Smooth muscle cell of the brain vasculature (primary cell): ENCODE results near the gene ETV4.

ENCODE experiments used
- DNase-seq: peaks from one replicate; pipeline ENCODE4 v3.0.0-alpha.2; 2012; ENCODE audit warnings: low read depth, low spot score

Gene ETV4

GRCh38 chr17:43545383-43545632 lies 832 bp downstream of the ETV4 start:
- no peak for DNase-seq

DNA sequence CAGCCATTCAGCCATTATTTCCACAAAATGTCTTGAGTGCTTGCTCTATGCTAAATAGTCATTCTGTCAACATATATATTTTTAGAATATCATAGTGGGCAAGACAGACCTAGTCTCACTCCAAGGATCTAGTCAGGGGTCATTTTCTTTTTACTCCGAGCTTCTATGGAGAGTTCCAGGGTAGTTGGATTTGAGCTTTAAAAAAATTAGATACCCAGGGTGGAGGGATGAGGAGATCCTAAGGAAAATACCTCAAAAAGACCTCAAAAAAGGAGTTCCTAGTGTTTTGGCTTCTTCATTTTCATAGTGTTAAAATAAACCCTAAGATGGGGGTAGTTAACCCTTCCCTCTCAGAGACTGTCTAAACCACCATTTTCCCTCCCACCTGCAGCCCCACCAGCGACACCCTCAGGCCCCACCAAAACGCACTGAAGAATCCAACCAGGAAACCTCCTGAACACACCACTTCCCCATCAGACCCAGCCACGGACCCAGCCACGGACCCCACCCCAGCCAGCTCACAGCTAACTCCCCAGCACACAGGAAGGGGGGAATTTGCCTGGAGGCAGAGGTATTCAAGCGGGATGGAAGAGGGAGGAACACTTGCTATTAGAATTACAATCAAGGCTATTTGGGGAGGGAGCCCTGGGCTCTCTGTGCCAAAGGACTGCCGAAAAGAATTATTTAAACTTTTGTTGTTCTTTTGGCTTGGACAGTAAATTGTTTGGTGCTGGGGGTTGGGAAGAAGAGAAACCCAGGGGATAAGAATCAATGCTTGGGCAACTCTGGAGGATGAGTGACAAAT lies 2.2 kb downstream of the ETV4 start:
- DNase-seq, result no peak

- no peak for DNase-seq
Measured at GRCh38 chr17:43543300-43543699, 2.8 kb downstream of the ETV4 start.

DNA sequence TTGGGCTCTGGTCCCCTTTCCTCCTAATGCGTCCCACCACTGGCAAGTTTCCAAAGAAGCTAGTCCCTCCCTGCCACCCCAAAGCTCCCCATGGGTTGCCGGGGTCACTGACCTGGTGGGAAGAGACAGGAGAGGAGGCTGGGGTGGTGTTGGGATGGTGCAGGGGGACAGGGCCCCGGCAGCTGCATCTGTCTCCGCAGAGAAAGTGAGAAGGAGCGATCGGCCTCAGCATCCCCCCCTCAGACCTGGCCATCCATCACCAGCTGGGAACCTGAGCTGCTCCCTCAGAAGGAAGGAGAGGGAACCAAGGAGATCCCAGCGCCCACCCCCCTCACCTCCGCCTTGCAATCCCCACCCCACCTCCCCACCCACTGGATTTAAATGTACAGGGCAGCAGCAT lies 3.3 kb downstream of the ETV4 start:
- no peak for DNase-seq

- DNase-seq, result no peak
Measured at GRCh38 chr17:43540821-43541674, 5.1 kb downstream of the ETV4 start.

DNA sequence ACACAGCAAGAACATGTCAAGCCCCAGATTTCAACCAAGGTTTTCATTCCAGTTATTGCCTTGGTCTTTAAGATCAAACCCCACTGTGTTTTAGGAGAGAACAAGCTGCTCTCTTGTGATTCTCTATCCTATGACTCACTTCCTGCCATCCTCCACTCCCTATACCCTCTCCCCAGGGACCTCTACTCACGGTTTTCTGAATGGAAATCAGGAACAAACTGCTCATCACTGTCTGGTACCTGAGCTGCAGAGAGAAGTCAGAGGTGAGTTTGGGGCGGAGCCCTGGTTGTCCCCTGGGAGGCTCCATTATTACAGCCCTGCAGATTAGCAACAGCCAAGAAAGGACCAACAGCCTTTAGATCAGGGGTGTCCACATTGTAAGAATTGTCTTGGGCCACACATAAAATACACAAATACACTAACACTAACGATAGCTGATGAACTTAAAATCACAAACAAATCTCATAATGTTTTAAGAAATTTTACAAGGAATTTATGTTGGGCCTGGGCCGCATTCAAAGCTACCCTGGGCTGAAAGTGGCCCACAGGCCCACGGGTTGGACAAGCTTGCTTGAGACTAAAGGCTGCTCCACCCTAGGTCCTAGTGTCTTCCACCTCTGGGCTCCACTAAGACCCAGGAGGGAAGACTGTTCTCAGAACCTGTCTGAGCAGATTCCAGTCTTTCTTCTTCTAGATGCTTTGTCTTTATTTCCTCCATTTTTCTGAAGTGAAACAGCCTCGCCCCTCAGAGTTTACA lies 9.7 kb downstream of the ETV4 start:
- DNase-seq, result peak; percentile 74

GRCh38 chr17:43534909-43535308 lies 11.2 kb downstream of the ETV4 start:
- DNase-seq, result no peak

DNA sequence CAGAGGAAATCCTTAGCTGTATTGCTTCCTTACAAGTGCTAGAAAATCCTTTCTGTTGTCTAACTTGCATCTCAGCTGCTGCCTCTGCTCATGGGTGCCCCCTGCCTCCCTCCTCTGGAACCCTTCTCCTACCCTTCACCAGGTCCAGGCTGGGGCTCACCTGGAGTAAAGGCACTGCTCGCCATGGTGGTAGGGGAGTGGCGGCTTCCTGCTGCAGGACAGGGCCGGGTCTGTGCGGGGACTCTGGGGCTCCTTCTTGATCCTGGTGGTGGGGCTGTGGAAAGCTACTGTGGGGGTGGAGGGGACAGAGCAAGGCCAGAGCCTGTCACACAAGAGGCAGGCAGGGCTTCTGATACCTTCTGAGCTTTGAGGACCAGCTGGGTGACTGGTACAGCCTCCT lies 12.4 kb downstream of the ETV4 start:
- DNase-seq, result no peak

DNA sequence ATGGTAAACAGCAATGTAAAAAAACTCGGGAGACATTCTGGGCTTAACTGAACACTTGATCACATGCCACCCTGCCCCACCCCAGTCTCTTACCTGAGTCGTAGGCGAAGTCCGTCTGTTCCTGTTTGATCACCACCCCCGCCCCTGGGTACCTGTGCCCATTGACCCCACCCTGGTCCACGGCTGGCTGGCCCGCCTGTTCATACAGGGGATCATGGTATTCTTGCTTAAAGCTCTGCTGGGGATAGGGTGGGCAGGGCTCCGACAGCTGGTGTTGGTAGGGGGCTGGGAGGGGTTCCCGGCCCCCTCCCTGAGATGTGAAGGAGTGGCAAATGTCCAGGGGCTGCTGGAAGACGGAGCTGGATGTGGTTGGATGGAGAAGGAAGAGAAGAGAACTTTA lies 13.6 kb downstream of the ETV4 start:
- no peak for DNase-seq

DNA sequence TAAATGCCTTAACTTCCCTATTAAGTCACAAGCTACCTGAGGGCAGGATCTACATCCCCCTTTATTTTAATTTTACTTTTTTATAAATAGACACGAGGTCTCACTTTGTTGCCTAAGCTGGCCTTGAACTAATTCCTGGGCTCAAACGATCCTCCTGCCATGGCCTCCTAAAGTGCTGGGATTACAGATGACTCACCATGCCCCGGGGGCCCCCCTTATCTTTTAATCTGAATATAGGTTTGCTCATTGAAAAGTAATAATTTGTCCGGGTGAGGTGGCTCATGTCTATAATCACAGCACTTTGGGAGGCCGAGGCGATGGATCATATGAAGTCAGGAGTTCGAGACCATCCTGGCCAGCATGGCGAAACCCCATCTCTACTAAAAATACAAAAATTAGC lies 14.2 kb downstream of the ETV4 start:
- DNase-seq, result no peak

DNA sequence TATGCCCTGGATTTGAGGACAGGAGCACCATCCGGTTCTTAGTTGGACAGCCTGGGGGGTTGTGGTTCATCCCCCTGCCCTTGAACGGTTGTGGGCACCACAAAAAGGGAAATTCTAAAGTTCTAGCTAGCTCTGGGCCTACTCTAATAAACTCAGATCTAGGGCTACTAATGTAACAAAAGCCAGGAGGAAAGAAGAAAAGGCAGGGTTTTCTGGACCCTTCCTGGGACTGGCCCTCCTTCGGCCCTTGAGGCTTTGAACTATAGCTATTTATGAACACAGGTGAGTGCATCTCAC lies 15.1 kb downstream of the ETV4 start:
- no peak for DNase-seq

DNA sequence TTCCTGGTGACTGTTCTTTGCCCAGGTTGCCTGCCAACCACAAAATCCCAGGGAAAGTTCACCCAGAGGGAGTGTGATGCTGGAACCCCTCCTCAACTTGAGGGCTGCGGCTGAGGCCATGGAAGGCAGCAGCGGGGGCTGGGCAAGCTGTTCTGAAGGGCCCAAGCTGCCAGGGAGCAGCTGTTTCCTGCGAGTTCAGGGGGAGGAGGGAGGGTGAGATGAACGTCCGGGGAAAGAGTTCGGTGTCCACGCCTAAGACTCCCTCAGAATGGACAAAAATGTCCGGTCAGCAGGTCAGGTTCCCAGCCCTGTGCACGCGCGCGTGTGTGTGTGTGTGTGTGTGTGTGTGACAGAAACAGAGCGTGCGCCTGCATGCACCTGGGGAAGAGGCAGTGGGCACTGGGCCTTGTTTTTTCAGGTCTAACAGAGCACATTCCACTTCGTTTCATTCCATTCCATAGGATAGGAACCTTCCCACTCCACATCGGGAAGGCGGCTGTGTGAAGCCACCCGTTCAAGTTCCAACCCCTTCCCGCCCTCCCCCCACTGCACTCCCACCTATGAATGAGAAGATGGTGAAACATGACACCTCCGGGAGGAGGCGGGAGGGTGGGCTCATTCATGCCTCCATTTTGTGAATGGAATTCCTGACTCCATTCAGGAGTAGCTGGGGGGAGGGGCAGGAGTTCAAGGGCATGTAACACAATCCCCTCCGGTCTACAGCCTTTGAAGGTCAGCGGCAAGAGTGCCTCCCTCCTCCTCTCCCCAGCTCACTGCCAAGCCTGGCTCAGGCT lies 15.7 kb downstream of the ETV4 start:
- peak; percentile 93 for DNase-seq

GRCh38 chr17:43529947-43530287 lies 16.2 kb downstream of the ETV4 start:
- DNase-seq, result no peak

- DNase-seq, result no peak
Measured at GRCh38 chr17:43528988-43529814, 16.9 kb downstream of the ETV4 start.

DNA sequence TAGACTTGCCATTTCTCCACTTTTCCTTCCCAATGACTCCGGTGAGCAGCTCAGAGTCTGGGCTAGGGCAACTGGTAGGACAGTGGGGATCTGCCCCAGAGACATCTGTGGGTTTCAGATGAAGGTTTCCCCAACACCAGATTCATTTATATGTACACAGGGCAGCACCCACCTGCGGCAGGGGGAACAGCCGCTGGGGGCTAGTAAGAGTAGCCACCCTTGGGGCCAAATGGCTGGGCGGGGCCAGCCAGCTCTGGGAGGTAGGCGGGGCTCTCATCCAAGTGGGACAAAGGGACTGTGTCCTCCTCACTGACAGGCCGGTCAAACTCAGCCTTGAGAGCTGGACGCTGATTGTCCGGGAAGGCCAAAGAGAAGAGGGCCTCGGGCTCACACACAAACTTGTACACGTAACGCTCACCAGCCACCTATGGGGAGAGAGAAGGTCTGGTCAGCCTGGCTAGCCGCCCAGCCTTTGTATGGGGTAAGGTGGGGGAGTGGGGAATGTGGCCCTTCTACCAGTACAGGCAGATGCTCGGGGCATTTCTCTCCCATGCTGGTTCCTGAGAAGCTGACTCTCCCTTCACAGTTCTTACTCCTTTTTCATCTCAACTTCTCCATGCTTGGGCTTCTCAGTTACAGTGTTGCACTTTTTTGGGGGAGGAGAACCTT lies 17.7 kb downstream of the ETV4 start:
- no peak for DNase-seq

DNA sequence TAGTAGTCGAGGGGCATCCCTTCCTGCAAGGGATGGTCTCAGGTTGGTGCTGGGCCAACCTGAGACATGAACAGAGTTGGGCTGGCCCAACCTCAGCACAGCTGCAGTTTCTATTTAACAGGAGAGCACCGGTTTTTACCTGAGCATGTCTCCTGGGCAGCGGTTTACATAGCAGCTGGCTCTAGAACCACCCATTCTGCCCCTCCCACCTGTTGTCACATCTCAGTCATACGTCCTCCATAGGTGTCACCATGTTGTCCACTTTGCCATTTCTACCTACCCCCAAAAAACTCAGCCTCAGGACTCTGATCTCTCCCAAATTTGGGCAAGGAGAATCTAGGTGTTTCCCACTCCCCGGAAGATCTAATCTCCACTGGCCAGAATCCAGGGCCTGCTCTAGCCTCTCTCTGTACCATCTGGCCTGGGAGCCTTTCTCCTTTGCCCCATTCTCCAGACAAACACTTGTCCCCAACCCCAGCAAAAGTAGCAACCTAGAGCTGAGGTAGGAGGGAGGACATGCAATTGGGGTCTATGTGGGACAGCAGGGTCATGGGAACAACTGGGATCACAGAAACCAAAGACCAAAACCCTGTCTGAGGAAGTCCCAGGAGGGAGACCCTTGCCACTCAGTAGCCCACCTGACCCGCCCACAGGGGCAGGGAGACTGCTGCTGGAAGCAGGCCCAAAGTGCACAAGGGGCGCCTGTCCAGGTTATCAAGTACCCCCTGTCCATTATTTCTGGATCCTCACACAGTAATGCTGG lies 19.1 kb downstream of the ETV4 start:
- DNase-seq, result no peak

- DNase-seq, result no peak
Measured at GRCh38 chr17:43524945-43525575, 21.1 kb downstream of the ETV4 start.

- DNase-seq, result no peak
Measured at GRCh38 chr17:43521389-43521788, 24.8 kb downstream of the ETV4 start.

DNA sequence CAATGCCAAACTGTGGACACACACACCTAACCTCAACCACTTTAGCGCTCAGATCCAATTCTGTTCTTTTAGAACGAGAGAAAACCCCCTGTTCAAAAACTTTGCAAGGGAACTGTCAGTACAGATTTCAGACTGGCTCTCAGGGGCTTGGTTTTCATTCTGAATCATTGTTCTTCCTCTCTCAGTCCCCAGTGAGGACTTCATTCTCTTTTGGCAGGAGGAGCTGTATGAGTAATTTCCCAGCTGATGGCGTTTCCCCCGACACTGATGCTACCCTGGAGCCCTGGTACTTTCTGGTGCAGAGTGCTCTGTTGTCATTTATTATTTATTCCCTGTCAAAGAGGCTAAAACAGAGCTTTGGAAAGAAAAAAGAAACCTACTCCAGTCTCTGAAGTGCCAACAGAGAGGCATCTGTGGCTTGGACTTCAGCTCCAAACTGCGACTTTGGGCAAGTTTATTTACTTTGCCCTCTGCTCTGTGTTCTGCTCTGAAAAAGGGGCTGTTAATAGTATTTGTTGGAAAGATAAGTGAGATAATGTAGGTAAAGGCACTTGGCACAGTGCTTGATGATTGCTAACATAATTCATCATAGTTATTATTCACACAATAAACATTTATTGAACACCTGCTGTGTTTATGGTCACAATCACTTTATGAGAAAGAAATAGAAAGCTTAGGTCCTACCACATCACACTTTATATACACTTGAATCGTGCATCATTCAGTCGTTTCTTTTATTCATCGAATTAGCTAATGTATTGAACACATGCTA lies 28.3 kb downstream of the ETV4 start:
- DNase-seq, result no peak
